HEK293T (cell line): ENCODE data around the gene GYG2.
A peak's percentile ranks its signal among the peaks of the same experiment; 100 is the strongest.

Experiments
- CTCF ChIA-PET: fragments of 350-600 bp; formaldehyde crosslinking; extraction: SDS; loops from one replicate; lab custom pipeline; 2021; ENCODE audit warnings: antibody characterized with exemption, inconsistent platforms; lab: Yijun Ruan, JAX
- POLR2A ChIA-PET: fragments of 350-600 bp; formaldehyde crosslinking; extraction: SDS; loops from one replicate; lab custom pipeline; 2020; ENCODE audit warnings: antibody characterized with exemption, inconsistent platforms; lab: Yijun Ruan, JAX
- DNase-seq: peaks from one replicate; pipeline ENCODE4 v3.0.0; 2012; ENCODE audit warnings: mixed read lengths; ENCODE audit errors: extremely low spot score
- ARNT ChIP-seq: fragments of 450-650 bp; IDR thresholded peaks from 2 replicates; pipeline ENCODE4 v1.6.1; 2017; ENCODE audit warnings: mild to moderate bottlenecking
- BHLHE40 ChIP-seq: fragments of 450-650 bp; IDR thresholded peaks from 2 replicates; pipeline ENCODE4 v1.6.1; 2016; ENCODE audit warnings: mild to moderate bottlenecking, moderate library complexity, borderline replicate concordance
- CTBP1 ChIP-seq: fragments of 450-650 bp; IDR thresholded peaks from 2 replicates; pipeline ENCODE4 v1.6.1; 2016; ENCODE audit warnings: borderline replicate concordance
- ELF4 ChIP-seq: fragments of 450-650 bp; IDR thresholded peaks from 2 replicates; pipeline ENCODE4 v1.6.1; 2017; ENCODE audit warnings: antibody characterized with exemption
- FOXA1 ChIP-seq: fragments of 450-650 bp; IDR thresholded peaks from 2 replicates; pipeline ENCODE4 v1.6.1; 2016; ENCODE audit warnings: mild to moderate bottlenecking
- FOXK2 ChIP-seq: fragments of 450-650 bp; IDR thresholded peaks from 2 replicates; pipeline ENCODE4 v1.6.1; 2016; ENCODE audit warnings: mild to moderate bottlenecking
- FOXM1 ChIP-seq: fragments of 450-650 bp; IDR thresholded peaks from 2 replicates; pipeline ENCODE4 v1.6.1; 2017; ENCODE audit warnings: mild to moderate bottlenecking, borderline replicate concordance
- HDGF ChIP-seq: fragments of 450-650 bp; IDR thresholded peaks from 2 replicates; pipeline ENCODE4 v1.6.1; 2017; ENCODE audit warnings: antibody characterized with exemption, borderline replicate concordance
- L3MBTL2 ChIP-seq: fragments of 450-650 bp; conservative IDR thresholded peaks from 2 replicates; pipeline ENCODE4 v1.6.1; 2016; ENCODE audit warnings: mild to moderate bottlenecking
- NFRKB ChIP-seq: fragments of 450-650 bp; IDR thresholded peaks from 2 replicates; pipeline ENCODE4 v1.6.1; 2016; ENCODE audit warnings: mild to moderate bottlenecking, moderate library complexity
- SP1 ChIP-seq: fragments of 450-650 bp; IDR thresholded peaks from 2 replicates; pipeline ENCODE4 v1.6.1; 2017
- SUZ12 ChIP-seq: fragments of 450-650 bp; IDR thresholded peaks from 2 replicates; pipeline ENCODE4 v1.6.1; 2016; ENCODE audit warnings: mild to moderate bottlenecking
- TARDBP ChIP-seq: fragments of 450-650 bp; IDR thresholded peaks from 2 replicates; pipeline ENCODE4 v1.6.1; 2016
- ZNF384 ChIP-seq: fragments of 450-650 bp; IDR thresholded peaks from 2 replicates; pipeline ENCODE4 v1.6.1; 2016
- TF ChIP-seq, protein P1 (sequence below): fragments of 450-650 bp; IDR thresholded peaks from 2 replicates; pipeline ENCODE4 v1.6.1; 2016

GYG2 gene

DNA sequence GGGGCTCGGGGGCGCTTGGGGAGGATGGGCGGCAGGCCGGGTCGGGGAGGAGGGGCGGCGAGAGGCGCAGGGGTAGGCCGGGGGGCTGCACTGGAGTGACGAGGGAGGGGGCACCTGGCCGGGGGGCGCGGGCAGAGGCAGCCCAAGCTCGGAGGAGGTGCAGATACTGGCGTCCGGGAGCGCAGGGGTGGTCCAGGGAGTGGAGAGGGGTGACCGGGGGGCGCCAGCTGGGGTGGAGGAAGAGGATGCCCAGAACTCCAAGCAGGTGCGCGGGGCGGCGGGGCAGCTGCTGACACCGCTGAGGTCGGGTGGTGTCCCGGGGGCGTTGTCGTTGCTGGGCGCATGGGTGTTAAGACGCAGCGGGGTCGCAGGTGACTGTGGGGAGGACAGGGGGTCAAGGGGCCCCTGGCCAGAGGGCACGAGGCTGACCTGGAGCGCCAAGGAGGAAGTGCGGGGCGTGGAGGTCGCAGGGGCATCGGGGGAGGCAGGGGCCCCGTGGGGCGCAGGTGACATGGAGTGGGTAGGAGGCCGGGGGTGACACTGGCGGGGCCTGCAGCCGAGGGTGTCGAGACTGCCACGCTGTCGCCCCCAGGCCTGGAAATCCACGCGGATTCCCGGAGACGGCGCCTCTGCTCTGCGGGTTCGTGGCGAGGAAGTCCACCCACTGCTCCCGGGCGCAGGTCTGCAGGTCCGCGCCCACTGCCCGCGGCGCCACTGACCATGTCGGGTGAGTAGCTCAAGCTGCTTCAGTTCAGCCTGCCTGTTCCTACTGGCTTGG lies 928 bp downstream of the GYG2 start:
- TF ChIP-seq NFRKB (no peak), HDGF (no peak), BHLHE40 (no peak), ARNT (no peak), ELF4 (no peak), SP1 (no peak), FOXK2 (no peak)
- TF ChIP-seq, protein P1, sequence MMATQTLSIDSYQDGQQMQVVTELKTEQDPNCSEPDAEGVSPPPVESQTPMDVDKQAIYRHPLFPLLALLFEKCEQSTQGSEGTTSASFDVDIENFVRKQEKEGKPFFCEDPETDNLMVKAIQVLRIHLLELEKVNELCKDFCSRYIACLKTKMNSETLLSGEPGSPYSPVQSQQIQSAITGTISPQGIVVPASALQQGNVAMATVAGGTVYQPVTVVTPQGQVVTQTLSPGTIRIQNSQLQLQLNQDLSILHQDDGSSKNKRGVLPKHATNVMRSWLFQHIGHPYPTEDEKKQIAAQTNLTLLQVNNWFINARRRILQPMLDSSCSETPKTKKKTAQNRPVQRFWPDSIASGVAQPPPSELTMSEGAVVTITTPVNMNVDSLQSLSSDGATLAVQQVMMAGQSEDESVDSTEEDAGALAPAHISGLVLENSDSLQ, result no peak
- CTCF ChIA-PET, result interaction anchor here (1.0 kb wide), 1 partner anchor 10 kb away, joined by 4 read pairs; no protein-coding TSS in a partner anchor
- no peak for DNase-seq
- POLR2A ChIA-PET, result no interaction called here

DNA sequence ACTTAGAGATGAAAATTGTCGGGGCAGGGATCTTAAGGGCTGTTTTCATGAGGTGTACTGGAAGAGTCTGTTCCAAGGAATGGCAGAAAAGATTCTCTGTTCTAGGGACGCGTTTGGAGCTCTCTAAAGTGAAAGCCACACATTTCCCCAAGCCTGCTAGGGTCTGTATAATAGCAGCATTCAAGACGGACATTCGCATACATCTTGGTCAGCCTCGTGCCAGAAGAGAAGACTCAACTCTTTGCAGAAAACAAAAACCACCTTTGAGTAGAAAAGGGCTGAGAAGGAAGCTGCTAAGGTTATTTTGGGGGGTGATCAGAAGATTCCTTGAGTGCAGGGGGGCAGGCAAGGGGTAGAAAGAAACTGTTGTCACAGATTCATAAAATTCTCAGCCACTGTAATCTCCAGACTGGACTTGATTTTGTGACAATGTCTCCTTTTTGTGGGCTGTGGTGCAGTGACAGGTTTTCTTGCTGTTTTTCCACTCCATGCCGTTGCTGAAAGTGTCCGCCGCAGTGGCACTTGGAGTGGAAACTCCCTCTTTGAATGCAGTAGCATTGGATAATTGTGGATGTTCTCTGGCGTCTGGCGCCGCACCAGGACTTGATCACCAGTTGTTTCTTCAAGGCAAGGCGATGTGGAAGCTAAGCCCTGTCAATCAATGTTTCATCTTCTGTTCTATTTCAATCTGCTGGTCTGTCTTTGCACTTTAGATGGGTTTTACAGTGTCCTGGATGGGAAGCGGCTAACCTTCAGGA lies 2.9 kb downstream of the GYG2 start:
- ChIA-PET CTCF (no interaction called here), POLR2A (no interaction called here)
- TF ChIP-seq, protein P1, result peak; percentile 10; the same call in 1 of the 2 replicates
- no peak for TF ChIP-seq ELF4
- no peak for TF ChIP-seq ARNT
- no peak for TF ChIP-seq CTBP1
- TF ChIP-seq FOXA1, result no peak
- TF ChIP-seq FOXM1, result no peak
- TF ChIP-seq NFRKB, result no peak

DNA sequence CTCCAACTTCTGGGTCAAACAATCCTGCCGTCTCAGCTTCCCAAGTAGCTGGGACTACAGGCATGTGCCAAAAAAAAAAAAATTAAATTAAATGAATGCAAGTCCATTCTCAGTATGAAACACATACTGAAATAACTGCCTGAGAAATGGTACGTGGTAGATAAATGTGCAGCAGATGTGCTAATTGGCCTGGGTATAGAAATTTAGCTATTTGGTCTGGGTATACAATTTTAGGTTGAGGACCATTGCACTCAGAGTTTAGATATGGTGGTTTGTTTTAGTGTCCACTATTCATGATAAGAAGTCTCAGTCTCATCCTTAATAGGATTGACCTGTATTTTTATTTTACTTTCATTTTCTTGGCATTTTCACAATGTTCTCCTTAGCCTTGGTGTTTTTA lies 9.2 kb downstream of the GYG2 start:
- CTCF ChIA-PET, result no interaction called here
- POLR2A ChIA-PET, result no interaction called here
- no peak for DNase-seq
- no peak for TF ChIP-seq FOXM1
- no peak for TF ChIP-seq FOXK2
- TF ChIP-seq NFRKB, result no peak
- no peak for TF ChIP-seq ELF4
- no peak for TF ChIP-seq ZNF384
- no peak for TF ChIP-seq BHLHE40
- TF ChIP-seq SUZ12, result no peak
- TF ChIP-seq, protein P1, result no peak
- no peak for TF ChIP-seq SP1
- no peak for TF ChIP-seq HDGF

More for the DNA sequence above, 2.9 kb downstream of the GYG2 start:
- no peak for DNase-seq

DNA sequence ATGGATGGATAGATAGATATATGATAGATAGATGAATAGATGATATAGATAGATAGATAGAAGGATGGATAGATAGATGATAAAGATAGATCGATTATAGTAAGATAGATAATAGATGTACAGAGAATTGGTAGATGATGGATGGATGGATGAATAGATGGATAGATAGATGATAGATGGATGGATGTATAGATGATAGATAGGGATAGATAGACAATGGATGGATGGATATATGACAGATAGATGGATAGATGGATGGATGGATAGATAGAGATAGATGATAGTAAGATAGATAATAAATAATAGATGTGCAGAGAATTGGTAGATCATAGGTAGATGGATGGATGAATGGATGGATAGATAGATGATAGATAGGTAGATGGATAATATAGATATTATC lies 12.2 kb downstream of the GYG2 start:
- CTCF ChIA-PET, result no interaction called here
- TF ChIP-seq HDGF, result no peak
- TF ChIP-seq SP1, result no peak
- no peak for DNase-seq
- POLR2A ChIA-PET, result no interaction called here

DNA sequence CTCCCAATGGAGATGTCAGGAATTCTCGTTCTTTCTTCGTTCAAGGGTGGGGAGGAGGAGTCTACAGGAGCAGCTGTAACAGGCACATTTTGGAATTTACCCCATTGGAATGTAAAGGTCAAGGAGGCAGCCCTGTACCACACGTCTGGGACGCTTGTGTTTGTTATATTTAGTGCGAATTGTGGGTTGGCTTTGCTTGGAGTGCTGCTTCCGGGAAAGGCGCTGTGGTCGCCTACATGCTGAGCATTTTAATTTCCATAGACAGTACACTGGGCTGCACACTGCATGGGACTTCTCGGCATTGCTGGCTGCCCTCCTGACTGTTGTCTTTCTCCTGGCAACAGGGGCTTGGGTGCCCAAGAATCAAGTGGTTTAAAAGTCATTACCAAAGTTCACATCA lies 12.8 kb downstream of the GYG2 start:
- no peak for DNase-seq
- TF ChIP-seq BHLHE40, result no peak
- no peak for TF ChIP-seq L3MBTL2
- no peak for TF ChIP-seq FOXM1
- no peak for TF ChIP-seq NFRKB
- TF ChIP-seq CTBP1, result no peak
- no peak for TF ChIP-seq TARDBP
- TF ChIP-seq SP1, result no peak
- TF ChIP-seq HDGF, result no peak
- TF ChIP-seq SUZ12, result no peak
- no peak for TF ChIP-seq ELF4
- ChIA-PET POLR2A (no interaction called here), CTCF (no interaction called here)

DNA sequence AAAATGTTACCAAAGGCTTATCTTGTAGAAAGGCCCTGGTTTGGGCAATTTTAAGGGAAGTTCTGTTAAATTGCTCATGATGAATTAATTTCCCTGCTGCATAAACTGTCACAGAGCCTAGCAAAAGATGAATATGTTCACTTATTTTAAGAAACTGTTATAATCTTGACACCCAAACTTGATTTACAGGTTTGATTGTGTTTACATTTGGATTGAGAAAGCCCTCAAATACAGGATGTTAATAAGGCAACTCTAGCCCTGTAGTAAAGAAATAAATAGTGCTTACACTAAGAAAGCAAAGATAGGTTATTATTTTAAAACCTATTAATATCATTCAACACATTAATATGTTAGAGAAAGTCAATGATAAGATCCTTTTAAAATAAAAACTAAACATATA lies 18.3 kb downstream of the GYG2 start:
- POLR2A ChIA-PET, result no interaction called here
- DNase-seq, result no peak
- CTCF ChIA-PET, result no interaction called here
- TF ChIP-seq CTBP1, result no peak
- TF ChIP-seq FOXA1, result no peak
- TF ChIP-seq BHLHE40, result no peak
- no peak for TF ChIP-seq FOXM1
- no peak for TF ChIP-seq ZNF384
- TF ChIP-seq ELF4, result no peak
- no peak for TF ChIP-seq NFRKB
